ENCODE data around the gene XAB2.

XAB2 gene

DNA sequence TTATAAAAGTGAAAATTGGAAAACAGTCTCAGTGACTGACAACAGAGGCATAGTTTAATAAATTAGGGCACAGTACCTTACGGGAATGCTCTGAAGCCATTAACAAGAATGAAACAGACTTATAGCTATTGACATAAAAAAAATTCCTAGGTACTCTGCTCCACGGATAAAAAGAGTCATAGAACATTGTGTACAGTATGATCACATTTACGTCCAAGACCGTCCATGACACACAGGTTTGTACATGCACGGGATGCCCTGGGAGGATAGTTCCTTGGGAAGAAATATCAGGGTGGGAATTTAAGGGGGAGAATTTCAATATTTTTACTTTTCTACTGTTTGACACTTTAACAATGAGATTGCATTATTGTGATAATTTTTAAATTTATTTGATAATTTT, 58.6 kb downstream of the XAB2 start:
- H3K4me3 ChIP-seq (ENCODE audit: low read depth, low read length), result no peak overlapping the region
- DNase-seq (ENCODE audit: low read depth), result no peak
- TF ChIP-seq, protein P1, sequence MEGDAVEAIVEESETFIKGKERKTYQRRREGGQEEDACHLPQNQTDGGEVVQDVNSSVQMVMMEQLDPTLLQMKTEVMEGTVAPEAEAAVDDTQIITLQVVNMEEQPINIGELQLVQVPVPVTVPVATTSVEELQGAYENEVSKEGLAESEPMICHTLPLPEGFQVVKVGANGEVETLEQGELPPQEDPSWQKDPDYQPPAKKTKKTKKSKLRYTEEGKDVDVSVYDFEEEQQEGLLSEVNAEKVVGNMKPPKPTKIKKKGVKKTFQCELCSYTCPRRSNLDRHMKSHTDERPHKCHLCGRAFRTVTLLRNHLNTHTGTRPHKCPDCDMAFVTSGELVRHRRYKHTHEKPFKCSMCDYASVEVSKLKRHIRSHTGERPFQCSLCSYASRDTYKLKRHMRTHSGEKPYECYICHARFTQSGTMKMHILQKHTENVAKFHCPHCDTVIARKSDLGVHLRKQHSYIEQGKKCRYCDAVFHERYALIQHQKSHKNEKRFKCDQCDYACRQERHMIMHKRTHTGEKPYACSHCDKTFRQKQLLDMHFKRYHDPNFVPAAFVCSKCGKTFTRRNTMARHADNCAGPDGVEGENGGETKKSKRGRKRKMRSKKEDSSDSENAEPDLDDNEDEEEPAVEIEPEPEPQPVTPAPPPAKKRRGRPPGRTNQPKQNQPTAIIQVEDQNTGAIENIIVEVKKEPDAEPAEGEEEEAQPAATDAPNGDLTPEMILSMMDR (IDR thresholded peaks at IDR 0.05; ENCODE audit: control insufficient read depth, extremely low read depth, insufficient read depth), result no peak
